ENCODE results near the gene SAMD8.

SAMD8 gene

DNA sequence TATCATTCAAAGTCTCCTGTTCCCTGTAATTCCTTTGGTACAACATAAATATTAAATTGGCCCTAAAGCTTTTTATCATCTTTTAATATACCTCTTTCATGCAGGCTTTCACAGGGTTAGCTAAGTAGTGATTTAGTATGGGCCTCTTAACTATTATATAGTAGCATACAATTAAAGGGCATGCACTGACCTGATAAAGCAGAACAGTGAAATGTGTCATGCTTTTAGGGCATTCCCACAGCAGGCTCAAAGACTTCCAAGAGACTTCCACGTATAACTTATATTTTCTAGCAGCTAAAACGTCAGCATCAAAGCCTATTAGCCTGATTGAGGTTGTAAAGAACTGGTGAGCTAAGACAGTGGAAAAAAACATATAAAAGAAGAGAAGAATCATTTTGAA, 35.3 kb downstream of the SAMD8 start:
- no peak overlapping the region for H3K4me3 ChIP-seq (ENCODE audit: low read length)
- no peak for TF ChIP-seq CTCF (IDR thresholded peaks at IDR 0.05; ENCODE audit: insufficient read depth, low read depth, low read length, missing control alignments)
- peak; percentile 69 for DNase-seq (ENCODE audit: low read depth)

DNA sequence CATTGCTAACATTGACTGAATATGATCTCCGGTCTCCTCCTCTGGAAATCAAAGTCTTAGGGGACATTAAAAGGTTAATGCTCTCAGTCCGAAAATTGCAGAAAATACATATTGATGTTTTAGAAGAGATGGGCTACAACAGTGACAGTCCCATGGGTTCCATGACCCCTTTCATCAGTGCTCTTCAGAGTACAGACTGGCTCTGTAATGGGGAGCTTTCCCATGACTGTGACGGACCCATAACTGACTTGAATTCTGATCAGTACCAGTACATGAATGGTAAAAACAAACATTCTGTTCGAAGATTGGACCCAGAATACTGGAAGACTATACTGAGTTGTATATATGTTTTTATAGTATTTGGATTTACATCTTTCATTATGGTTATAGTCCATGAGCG, 39.2 kb downstream of the SAMD8 start:
- no peak overlapping the region for H3K4me3 ChIP-seq (ENCODE audit: low read length)
- no peak for TF ChIP-seq CTCF (IDR thresholded peaks at IDR 0.05; ENCODE audit: insufficient read depth, low read depth, low read length, missing control alignments)
- DNase-seq (ENCODE audit: low read depth) = no peak

DNA sequence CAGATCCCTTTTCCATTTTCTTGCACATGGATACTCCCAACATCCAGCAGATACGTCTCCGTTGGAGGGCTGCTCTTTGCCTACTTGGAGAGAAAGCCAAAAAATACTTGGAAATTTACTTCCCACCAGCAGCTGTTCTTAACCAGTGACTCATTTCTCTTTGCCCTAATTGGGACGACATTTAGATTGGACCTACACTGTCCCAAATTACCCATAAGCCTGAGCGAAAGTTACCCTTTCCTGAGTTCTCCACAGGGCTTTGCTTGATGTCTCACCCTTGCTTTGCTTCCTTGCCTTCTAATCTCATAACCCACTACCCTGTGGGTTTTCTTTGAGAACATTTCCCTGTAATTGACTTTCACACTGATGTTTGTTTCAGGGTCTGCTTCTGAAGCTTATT, 48.1 kb downstream of the SAMD8 start:
- no peak overlapping the region for H3K4me3 ChIP-seq (ENCODE audit: low read length)
- no peak for DNase-seq (ENCODE audit: low read depth)
- TF ChIP-seq CTCF (IDR thresholded peaks at IDR 0.05; ENCODE audit: insufficient read depth, low read depth, low read length, missing control alignments) = no peak

DNA sequence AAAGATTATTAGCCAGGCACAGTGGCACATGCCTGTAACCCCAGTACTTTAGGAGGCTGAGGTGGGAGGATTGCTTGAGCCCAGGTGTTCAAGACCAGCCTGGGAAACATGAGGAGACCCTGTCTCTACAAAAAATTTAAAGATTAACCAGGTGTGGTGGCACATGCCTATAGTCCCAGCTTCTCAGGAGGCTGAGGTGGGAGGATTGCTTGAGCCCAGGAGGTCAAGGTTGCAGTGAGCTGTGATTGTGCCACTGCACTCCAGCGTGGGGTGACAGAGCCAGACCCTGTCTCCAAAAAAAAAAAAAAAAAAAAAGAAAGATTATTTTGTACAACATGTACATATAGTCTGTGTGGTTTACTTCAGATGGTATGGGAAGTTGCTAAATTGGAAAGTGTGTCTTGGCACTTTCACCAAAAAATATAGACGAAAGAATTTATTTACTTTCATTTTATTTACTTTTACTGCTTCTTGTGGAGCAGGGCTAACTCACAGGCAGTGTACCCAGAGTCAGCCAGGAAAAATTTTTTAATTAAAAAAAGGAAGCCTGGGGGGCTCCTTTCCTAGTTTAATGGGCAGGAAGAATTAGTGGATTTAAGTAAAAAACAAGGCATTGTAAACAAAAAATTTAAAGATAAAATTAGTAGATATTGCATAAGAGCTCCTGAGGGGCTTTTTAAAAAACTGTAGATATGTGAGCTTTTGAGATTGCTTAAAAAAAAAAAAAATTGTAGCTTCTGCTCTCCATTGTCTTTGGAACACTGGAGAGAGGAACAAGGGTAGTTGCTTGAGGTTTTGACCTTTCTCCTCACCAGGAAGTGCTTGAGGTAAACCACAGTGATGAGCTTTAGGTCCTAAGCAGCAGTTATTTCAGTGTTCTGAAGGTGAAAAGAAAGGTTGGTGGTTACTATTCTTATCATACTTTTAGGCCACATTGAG, 54.5 kb downstream of the SAMD8 start:
- DNase-seq (ENCODE audit: low read depth) = no peak
- no peak for TF ChIP-seq CTCF (IDR thresholded peaks at IDR 0.05; ENCODE audit: insufficient read depth, low read depth, low read length, missing control alignments)
- no peak overlapping the region for H3K4me3 ChIP-seq (ENCODE audit: low read length)

DNA sequence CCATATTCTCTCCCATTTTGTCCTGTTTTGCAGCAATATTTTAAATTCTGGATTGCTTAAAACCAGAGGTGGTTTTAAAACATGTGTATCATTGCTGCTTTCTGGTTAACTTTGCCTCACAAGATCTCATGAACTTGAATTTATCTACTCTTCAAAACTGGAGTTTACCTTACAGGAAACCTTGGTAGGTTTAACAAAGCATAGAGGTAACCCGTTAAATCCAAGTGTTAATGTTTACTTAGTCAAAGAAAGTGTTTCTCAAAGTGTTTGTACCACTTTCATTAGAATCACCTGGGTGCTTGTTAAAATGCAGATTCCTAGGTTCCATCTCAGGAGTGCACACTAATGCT, 55.1 kb downstream of the SAMD8 start:
- no peak for TF ChIP-seq CTCF (IDR thresholded peaks at IDR 0.05; ENCODE audit: insufficient read depth, low read depth, low read length, missing control alignments)
- no peak overlapping the region for H3K4me3 ChIP-seq (ENCODE audit: low read length)
- no peak for DNase-seq (ENCODE audit: low read depth)

DNA sequence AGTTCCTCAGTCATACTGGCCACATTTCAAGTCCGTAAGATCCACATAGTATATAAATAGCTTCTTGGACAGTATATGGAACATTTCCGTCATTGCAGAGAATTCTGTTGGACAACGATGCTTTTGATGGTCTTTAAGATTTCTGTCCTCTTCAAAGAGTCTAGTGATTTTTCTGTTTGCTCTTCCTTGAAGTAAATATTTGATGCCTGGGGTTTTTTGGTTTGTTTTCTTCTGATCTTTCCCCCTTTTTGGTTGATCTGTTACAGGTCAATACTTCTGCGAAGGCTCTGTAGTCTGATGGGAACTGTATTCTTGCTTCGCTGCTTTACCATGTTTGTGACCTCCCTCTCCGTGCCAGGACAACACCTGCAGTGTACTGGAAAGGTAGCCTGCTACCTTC, 56.8 kb downstream of the SAMD8 start:
- DNase-seq (ENCODE audit: low read depth) = no peak
- no peak for TF ChIP-seq CTCF (IDR thresholded peaks at IDR 0.05; ENCODE audit: insufficient read depth, low read depth, low read length, missing control alignments)
- H3K4me3 ChIP-seq (ENCODE audit: low read length) = no peak overlapping the region

DNA sequence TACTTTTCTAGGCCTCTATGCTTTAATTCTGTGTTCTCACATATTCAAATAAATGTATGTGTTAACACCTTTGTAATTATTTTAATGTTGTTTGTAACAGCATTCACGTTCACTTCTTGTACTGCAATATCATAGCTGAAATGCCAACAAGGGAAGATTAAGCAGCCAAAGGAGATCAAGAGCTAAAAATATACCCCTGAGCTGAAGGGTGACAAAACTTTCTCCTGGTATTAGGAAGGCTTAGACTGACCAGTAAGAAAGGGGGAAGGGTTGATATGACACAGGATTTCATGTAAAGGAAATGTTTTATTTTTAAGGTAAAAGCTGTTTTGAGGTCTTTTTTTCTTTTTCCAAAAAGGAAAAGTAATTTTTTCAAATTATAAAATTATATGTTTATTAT, 58.8 kb downstream of the SAMD8 start:
- no peak overlapping the region for H3K4me3 ChIP-seq (ENCODE audit: low read length)
- no peak for DNase-seq (ENCODE audit: low read depth)
- TF ChIP-seq CTCF (IDR thresholded peaks at IDR 0.05; ENCODE audit: insufficient read depth, low read depth, low read length, missing control alignments) = no peak

Data from epithelial cell of esophagus (primary cell).